Left ventricle myocardium inferior (tissue), 1 donor: ENCODE data around the gene ATP1A1. TPM values are rescaled to one million over a fixed set of nuclear protein-coding genes. Genes with fewer than 3 reads are reported as not detected.

Source experiments
- DNase-seq: peaks from one replicate; pipeline ENCODE4 v3.0.0-alpha.2; 2020
- H3K27ac ChIP-seq: fragments of 200-600 bp; replicated peaks from 2 replicates; pipeline ENCODE4 v1.8.0; 2021
- H3K27me3 ChIP-seq: fragments of 200-600 bp; 2 replicates; pipeline ENCODE4 v1.8.0; 2021; ENCODE audit warnings: low read depth
- H3K36me3 ChIP-seq: fragments of 200-600 bp; 2 replicates; pipeline ENCODE4 v1.8.0; 2021
- H3K4me1 ChIP-seq: fragments of 200-600 bp; 2 replicates; pipeline ENCODE4 v1.8.0; 2021
- H3K4me3 ChIP-seq: fragments of 200-600 bp; 2 replicates; pipeline ENCODE4 v1.8.0; 2021; ENCODE audit warnings: mild to moderate bottlenecking, moderate library complexity
- H3K9me3 ChIP-seq: fragments of 200-600 bp; replicated peaks from 2 replicates; pipeline ENCODE4 v1.8.0; 2021
- CTCF ChIP-seq: fragments of 200-600 bp; IDR thresholded peaks from 2 replicates; pipeline ENCODE4 v1.8.0; 2021; ENCODE audit warnings: antibody characterized with exemption, mild to moderate bottlenecking, borderline replicate concordance
- intact Hi-C: fragments of 100-400 bp; cut with micrococcal nuclease; formaldehyde crosslinking; loops from one replicate; pipeline ENCODE4 v1.11.0; 2022
- total RNA-seq: library from RNA; stranded (reverse); fragmentation: NEBNext Ultra II Directional; extraction: Animal tissue kit (Norgen Biotek cat#: 25700); gene quantifications from one replicate; pipeline ENCODE4 v1.2.1, GENCODE V29; 2021
- donor health status: DM: no; HTN: yes; CAD: no; lungs with severe emphysema.

The ATP1A1 gene
- total RNA-seq, 1 donor from 2014 or later: 230 TPM

- H3K4me1 ChIP-seq: peaks cover 22% of the 10 kb centered on the region
- intact Hi-C loops: no loop called here
- H3K27me3 ChIP-seq: no peaks in the 10 kb centered on the region
- no peaks in the 10 kb centered on the region for H3K9me3 ChIP-seq
- no peak for TF ChIP-seq CTCF
- H3K4me3 ChIP-seq: no peak overlapping the region
- no peaks in the 10 kb centered on the region for H3K36me3 ChIP-seq
- no peak overlapping the region for H3K27ac ChIP-seq
- DNase-seq: no peak
Observed at GRCh38 chr1:116335850-116336624, 37.0 kb upstream of the ATP1A1 start.

- H3K4me3 ChIP-seq: no peak overlapping the region
- intact Hi-C loops: no loop called here
- H3K4me1 ChIP-seq: peaks cover 22% of the 10 kb centered on the region
- H3K27me3 ChIP-seq: no peaks in the 10 kb centered on the region
- H3K9me3 ChIP-seq: no peaks in the 10 kb centered on the region
- no peak for DNase-seq
- no peaks in the 10 kb centered on the region for H3K36me3 ChIP-seq
- no peak for TF ChIP-seq CTCF
- H3K27ac ChIP-seq: no peak overlapping the region
Observed at GRCh38 chr1:116337398-116337797, 35.6 kb upstream of the ATP1A1 start.

GRCh38 chr1:116338400-116338799, 34.6 kb upstream of the ATP1A1 start:
- intact Hi-C loops: no loop called here
- H3K4me1 ChIP-seq: peaks cover 22% of the 10 kb centered on the region
- H3K9me3 ChIP-seq: no peaks in the 10 kb centered on the region
- H3K27me3 ChIP-seq: no peaks in the 10 kb centered on the region
- no peak overlapping the region for H3K4me3 ChIP-seq
- H3K27ac ChIP-seq: no peak overlapping the region
- no peak for TF ChIP-seq CTCF
- no peak for DNase-seq
- H3K36me3 ChIP-seq: no peaks in the 10 kb centered on the region

- no peak for DNase-seq
- intact Hi-C loops: no loop called here
Observed at GRCh38 chr1:116340506-116341231, 32.4 kb upstream of the ATP1A1 start.

GRCh38 chr1:116343019-116343418, 30.0 kb upstream of the ATP1A1 start:
- Histone ChIP-seq H3K27me3 (no peaks in the 10 kb centered on the region), H3K4me3 (no peak overlapping the region), H3K27ac (no peak overlapping the region), H3K36me3 (no peaks in the 10 kb centered on the region), H3K4me1 (peaks cover 22% of the 10 kb centered on the region), H3K9me3 (no peaks in the 10 kb centered on the region)
- DNase-seq: no peak
- no peak for TF ChIP-seq CTCF
- intact Hi-C loops: no loop called here

More at GRCh38 chr1:116340506-116341231, 32.4 kb upstream of the ATP1A1 start:
- Histone ChIP-seq H3K4me3 (no peak overlapping the region), H3K9me3 (no peaks in the 10 kb centered on the region), H3K4me1 (peaks cover 1% of the 10 kb centered on the region), H3K27me3 (no peaks in the 10 kb centered on the region), H3K36me3 (no peaks in the 10 kb centered on the region), H3K27ac (no peak overlapping the region)
- TF ChIP-seq CTCF: no peak
